Immature natural killer cell (primary cell): Measurements from ENCODE around the gene MXRA8. TPM values are rescaled to one million over a fixed set of nuclear protein-coding genes. Genes with fewer than 3 reads are reported as not detected.

Source experiments
- DNase-seq, 3 donors: peaks; one replicate each; pipeline ENCODE4 v3.0.0; 2022; ENCODE audit warnings: mixed read lengths in 1 of 3
- H3K27ac Mint-ChIP-seq, 6 donors: one replicate each; pipeline ENCODE4 v1.8.0; 2020; ENCODE audit warnings: mixed read lengths in 6 of 6, mild to moderate bottlenecking in 5 of 6, inconsistent platforms in 4 of 6, moderate library complexity in 3 of 6
- H3K27me3 Mint-ChIP-seq, 3 donors: one replicate each; pipeline ENCODE4 v1.8.0; 2020 to 2021; ENCODE audit warnings: low read depth in 3 of 3, mild to moderate bottlenecking in 3 of 3, mixed read lengths in 3 of 3, moderate library complexity in 3 of 3, inconsistent platforms in 1 of 3
- H3K36me3 Mint-ChIP-seq, 3 donors: one replicate each; pipeline ENCODE4 v1.8.0; 2020; ENCODE audit warnings: mixed read lengths in 3 of 3, inconsistent platforms in 2 of 3, mild to moderate bottlenecking in 2 of 3
- H3K4me1 Mint-ChIP-seq, 2 donors: one replicate each; pipeline ENCODE4 v1.8.0; 2020; ENCODE audit warnings: inconsistent platforms in 2 of 2, mild to moderate bottlenecking in 2 of 2, mixed read lengths in 2 of 2, moderate library complexity in 1 of 2
- H3K4me3 Mint-ChIP-seq, 5 donors: one replicate each; pipeline ENCODE4 v1.8.0; 2020; ENCODE audit warnings: mild to moderate bottlenecking in 5 of 5, mixed read lengths in 5 of 5, inconsistent platforms in 3 of 5, moderate library complexity in 3 of 5
- H3K9me3 Mint-ChIP-seq, 6 donors: one replicate each; pipeline ENCODE4 v1.8.0; 2020; ENCODE audit warnings: mild to moderate bottlenecking in 6 of 6, mixed read lengths in 6 of 6, inconsistent platforms in 4 of 6, moderate library complexity in 3 of 6
- polyA plus RNA-seq, 3 donors: library from polyadenylated mRNA; unstranded; fragments of 300-500 nt; fragmentation: Illumina TruSeq; gene quantifications; one replicate each; pipeline ENCODE4 v1.2.3, GENCODE V29; 2021

MXRA8 gene
- polyA plus RNA-seq, 3 donors from 2014 or later = not detected

DNA sequence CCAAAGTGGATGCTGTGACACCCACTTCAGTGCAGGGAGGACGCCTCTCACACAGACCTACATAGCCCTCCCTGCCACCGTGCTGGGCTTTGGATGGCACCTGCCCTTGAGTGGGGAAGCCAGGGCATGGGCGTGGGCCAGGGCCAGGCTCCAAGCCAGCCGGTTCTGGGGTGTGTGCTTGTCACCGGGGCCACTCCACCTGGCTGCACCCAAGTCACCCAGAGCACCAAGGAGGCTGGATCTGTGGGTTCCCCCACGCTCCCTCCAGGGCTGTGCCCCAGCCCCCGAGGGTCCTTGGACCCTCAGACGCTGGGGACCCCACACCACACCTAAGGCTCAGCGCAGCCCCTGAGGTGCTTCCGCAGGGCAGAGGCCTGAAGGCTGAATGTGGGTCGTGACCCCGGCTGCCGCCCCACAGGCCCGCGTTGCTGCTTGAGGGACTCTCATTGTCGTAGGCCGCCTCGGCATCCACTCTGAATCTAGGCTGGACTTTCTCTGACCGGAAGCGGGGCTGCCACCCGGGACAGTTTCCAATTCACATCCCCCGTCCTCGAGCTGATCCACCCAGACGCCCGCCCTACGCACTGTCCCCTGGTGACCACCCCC lies 1.5 kb downstream of the MXRA8 start:
- Mint-ChIP-seq H3K4me1 (peaks cover 0 to 3% of the 10 kb centered on the region in 2 donors), H3K27ac (no peak overlapping the region), H3K4me3 (no peak overlapping the region), H3K27me3 (peaks cover 5 to 8% (median 6%) of the 10 kb centered on the region in 3 donors), H3K9me3 (no peaks in the 10 kb centered on the region), H3K36me3 (no peaks in the 10 kb centered on the region)
- no peak for DNase-seq

DNA sequence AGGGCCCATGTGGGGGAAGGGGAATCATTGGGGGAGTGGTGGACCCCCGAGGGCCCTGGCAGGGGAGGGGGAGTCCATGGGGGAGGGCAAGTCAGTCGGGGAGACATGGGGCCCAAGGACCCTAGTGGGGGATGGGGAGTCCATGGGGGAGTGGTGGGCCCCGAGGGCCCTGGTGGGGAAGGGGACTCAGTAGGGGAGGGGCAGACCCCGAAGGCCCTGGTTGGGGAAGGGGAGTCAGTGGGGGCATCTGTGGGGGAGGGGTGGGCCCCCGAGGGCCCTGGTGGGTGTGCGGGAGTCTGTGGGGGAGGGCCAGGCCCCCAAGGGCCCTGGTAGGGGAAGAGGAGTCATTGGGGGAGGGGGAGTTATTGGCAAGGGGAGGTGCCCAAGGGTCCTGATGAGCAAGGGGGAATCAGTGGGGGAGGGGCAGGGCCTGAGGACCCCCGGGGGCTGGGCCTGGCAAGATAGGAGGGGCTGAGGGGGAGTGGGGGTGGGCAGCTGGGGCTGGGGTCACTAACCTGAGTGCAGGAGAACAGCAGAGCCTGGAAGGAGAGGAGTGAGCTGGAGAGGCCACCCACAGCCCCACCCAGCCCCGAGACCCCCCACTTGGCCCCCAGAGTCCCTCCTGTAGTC lies 2.1 kb downstream of the MXRA8 start:
- Mint-ChIP-seq H3K4me1 (peaks cover 0 to 3% of the 10 kb centered on the region in 2 donors), H3K4me3 (no peak overlapping the region), H3K27ac (no peak overlapping the region), H3K9me3 (no peaks in the 10 kb centered on the region), H3K36me3 (no peaks in the 10 kb centered on the region), H3K27me3 (peaks cover 5 to 8% (median 6%) of the 10 kb centered on the region in 3 donors)
- DNase-seq = no peak

DNA sequence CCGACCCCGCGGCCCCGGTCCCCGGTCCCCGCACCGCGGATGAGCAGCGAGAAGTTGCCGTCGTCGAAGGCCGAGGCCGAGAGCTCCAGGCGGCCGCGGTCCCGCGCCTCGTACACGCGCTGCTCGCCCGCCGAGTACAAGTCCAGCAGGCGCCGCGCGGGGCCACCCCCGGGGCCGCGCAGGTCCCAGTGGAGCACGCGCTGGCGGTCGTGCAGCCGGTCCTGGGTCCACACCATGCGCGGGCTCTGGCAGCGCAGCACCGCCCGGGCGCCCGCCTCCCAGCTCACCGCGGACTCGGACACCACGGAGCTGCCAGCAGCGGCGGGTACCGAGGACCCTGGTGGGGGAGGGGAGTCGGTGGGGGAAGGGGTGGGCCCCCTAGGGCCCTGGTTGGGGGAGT lies 2.9 kb downstream of the MXRA8 start:
- Mint-ChIP-seq H3K4me1 (peaks cover 0 to 3% of the 10 kb centered on the region in 2 donors), H3K36me3 (no peaks in the 10 kb centered on the region), H3K27me3 (peaks cover 5 to 6% (median 6%) of the 10 kb centered on the region in 3 donors), H3K4me3 (no peak overlapping the region), H3K27ac (no peak overlapping the region), H3K9me3 (no peaks in the 10 kb centered on the region)
- DNase-seq = peak in 1 of 3 donors; percentile 22

DNA sequence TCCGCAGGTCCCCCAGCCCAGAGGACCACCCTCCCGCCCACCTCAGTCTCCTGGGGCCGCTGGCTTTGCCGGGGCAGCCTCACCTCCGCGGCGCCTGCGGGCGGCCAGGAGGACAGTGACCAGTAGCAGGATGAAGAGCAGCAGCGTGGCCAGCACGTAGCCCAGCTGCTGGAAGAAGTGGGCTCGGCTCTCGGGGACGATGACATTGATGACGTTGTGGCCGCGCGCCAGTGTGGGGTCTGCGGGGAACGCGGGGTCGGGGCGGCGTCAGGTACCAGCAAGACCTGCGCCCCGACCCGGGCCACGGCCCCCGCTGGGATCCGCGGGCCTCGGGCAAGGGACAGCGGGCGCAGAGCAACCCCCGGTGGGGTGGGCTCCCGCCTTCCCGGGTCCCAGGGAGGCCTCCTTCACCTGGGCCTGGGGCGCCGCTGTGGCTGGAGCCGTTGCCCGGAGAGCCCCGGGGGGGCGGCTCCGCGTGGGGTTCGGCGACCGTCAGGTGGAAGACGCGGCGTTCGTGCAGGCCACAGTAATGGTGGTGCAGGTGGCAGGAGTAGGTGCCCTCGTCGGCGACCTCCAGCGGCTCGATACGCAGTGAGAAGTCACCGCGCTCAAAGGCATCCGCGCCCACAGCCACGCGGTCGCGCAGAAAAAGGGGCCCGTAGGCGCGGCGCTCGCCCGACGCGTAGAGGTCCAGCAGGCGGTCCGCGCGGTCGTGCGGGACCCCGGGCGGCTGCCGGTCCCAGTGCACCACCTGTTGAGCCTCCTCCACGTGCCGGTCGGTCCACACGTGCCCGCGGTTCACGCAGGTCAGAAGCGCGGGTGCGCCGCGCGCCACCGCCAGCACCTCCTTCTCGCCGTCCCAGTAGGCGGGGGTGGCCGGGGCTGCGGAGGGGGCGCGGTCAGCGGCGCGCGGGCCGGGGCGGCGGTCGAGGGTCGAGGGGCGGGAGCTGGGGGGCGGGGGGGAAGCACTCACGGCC lies 3.8 kb downstream of the MXRA8 start:
- H3K36me3 Mint-ChIP-seq = no peaks in the 10 kb centered on the region
- H3K9me3 Mint-ChIP-seq = no peaks in the 10 kb centered on the region
- H3K27me3 Mint-ChIP-seq = peaks cover 5 to 6% (median 6%) of the 10 kb centered on the region in 3 donors
- DNase-seq = no peak
- H3K4me1 Mint-ChIP-seq = peaks cover 0 to 3% of the 10 kb centered on the region in 2 donors
- no peak overlapping the region for H3K27ac Mint-ChIP-seq
- peak overlapping the region in 1 of 5 donors; percentile 33 for H3K4me3 Mint-ChIP-seq

DNA sequence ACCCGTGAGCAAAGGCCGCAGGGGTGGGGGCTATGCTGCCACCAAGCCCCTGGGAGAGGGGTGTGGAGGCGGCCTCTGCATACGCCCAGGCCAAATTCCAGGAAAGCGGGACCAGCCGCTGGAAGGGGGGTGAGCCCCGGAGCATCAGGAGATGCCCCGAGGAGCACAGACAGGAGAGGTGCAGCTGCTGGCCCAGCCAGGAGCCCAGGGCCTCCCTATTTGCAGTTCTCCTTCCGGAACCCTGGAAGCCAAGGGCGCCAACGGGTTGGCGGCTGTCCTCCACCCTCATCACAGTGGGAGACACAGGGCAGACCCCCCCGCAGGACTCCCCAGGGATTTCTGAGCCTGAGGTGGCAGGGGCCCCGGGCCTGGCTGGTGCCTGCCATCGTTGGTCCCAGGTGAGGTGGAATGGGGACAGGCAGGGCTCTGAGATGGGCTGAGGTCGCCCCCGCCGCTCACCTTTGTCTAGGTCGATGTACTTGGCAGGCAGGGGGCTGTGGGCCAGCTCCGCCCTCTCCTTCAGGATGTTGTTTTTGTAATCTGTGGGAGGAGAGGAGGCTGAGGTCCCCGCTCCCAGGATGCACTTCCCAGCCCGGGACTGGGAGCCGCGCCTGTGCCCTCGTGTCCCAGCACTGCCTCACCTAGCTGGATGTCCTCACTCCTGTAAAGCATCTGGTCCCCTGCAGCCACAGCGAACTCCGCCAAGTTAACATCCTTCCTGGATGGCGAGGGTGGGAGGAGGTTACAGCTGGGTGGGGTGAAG lies 4.8 kb downstream of the MXRA8 start:
- peaks cover 3 to 6% (median 4%) of the 10 kb centered on the region in 3 donors for H3K27me3 Mint-ChIP-seq
- no peaks in the 10 kb centered on the region for H3K9me3 Mint-ChIP-seq
- H3K4me1 Mint-ChIP-seq = peaks cover 0 to 3% of the 10 kb centered on the region in 2 donors
- no peak overlapping the region for H3K4me3 Mint-ChIP-seq
- H3K36me3 Mint-ChIP-seq = no peaks in the 10 kb centered on the region
- H3K27ac Mint-ChIP-seq = no peak overlapping the region
- DNase-seq = no peak

DNA sequence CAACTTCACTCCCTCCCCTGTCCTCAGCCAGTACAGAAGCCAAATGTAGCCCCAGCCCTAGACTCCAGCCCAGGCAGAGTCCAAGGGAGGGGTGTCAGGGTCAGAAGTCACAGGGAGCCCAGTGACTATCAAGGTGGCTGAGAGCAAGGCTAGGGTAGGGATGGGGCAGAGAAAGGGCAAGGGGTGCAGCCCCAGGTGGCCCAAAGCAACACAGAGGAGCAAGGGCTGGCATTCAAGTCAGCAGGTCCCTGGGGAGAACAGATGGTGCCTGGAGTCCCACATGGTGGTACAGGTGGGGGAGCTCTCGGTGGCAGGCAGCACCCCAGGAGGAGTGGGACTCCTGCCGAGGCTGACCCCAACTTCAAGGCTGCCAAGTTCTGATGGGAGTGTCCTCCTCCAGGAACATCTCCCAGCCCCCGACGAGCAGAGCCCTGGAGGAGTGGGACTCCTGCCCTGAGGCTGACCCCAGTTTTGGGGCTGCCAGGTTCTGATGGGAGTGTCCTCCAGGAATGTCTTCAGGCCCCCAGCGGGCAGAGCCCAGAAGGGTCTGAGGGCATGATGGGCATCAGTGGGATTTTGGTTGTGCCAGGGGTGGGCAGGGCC lies 5.5 kb downstream of the MXRA8 start:
- peaks cover 0 to 6% of the 10 kb centered on the region in 2 donors for H3K4me1 Mint-ChIP-seq
- peak overlapping the region in 4 of 5 donors; percentile 40 to 76 (median 58) for H3K4me3 Mint-ChIP-seq
- no peak for DNase-seq
- no peaks in the 10 kb centered on the region for H3K36me3 Mint-ChIP-seq
- H3K27me3 Mint-ChIP-seq = peaks cover 4 to 5% (median 4%) of the 10 kb centered on the region in 3 donors
- H3K9me3 Mint-ChIP-seq = no peaks in the 10 kb centered on the region
- peak overlapping the region in 1 of 6 donors; percentile 62 for H3K27ac Mint-ChIP-seq

DNA sequence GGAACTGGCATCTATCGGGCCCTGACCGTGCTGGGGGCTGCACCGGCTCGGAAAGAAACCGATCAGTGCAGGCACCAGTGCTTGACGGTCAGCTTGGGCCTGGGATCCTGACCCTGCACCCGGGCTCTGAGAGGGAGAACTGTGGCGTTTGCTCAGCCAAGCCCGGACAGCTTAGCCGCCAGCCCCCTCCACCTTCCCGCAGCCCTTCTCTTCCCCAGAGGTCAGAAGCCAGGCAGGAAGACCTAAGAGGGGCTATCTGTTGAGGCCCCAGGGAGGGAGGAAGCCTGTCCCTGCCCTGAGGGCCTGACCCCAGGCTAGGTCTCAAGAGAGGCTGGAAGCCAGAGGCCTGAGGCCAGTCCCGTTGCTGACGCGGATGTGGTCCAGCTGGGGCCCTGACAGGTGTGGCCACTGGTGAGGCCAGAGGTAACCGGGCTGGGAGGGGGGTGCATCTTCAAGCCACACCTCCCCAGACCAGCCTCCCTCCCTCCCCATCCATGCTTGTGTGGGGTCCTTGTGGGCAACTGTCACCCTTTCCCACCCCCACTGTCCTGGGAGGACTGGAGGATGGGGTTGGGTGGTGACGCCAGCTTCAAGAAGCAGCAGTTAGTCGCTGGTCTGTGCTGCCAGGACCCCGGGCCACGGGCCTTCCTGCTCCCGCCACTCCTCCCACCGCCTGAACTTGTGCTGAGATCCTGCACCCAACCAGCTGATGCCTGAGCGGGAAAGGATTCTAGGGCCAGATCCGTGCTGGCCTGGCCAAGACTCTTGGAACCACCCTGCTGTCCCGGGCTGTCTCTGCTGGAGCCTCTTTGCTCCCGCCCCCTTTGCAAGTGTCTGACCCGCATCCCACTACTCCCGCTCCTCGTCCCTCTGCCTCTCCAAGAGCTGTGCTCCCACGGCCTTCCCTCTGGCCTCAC lies 6.6 kb downstream of the MXRA8 start:
- no peak for DNase-seq
- Mint-ChIP-seq H3K36me3 (no peaks in the 10 kb centered on the region), H3K4me3 (peak overlapping the region; percentile 54 to 76 (median 62)), H3K4me1 (peaks cover 0 to 16% of the 10 kb centered on the region in 2 donors), H3K27ac (peak overlapping the region in 4 of 6 donors; percentile 45 to 83 (median 69)), H3K9me3 (no peaks in the 10 kb centered on the region), H3K27me3 (peaks cover 2 to 4% (median 3%) of the 10 kb centered on the region in 3 donors)

DNA sequence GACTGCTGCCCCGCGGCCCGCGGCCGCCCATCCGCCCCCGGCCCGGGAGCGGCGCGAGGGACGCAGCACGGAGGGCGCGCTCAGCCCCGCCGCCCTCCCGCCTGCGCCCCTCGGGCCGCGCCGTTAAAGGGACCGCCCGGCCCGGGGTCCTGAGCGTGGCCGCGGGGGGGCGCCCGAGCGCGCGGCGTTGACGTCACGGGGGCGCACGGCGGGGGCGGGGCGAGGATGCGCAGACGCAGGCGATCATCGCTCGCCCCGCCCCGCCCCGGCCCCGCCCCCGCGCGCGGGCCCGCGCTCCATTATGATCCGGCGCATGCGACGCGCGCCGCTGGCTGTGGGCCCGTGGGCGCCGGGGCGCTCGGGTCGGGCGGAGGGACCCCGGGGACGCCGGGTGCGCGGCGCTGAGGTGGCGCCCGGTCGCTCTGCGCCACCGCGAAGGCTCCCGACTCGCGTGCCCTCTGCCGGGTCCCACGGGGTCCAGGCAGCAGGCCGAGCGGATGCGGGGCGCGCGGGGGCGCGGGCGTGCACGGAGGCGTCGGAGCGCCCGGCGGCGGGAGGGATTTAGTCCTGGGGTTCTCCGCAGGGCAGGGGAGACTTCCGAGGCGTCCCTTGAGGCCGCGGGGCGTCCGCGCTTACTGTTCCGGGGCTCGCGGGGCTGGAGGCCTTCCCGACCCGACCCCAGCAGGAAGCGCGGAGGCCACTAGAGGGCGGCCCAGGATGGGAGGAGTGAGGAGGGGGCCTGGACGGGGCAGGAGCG lies 8.9 kb downstream of the MXRA8 start, which contains the start of gene DVL1:
TSS of gene DVL1 (minus strand) at position 163 of the 757 bp plus-strand sequence. CDS start 353 bp downstream, outside the sequence.
- Mint-ChIP-seq H3K4me3 (peak within 1 kb of the TSS; percentile 65 to 85 (median 71)), H3K4me1 (peaks cover 0 to 17% of the 10 kb centered on the region in 2 donors), H3K9me3 (no peaks in the 10 kb centered on the region), H3K27ac (peak within 1 kb of the TSS in 2 of 6 donors; percentile 32 to 69), H3K27me3 (peaks cover 2 to 4% (median 3%) of the 10 kb centered on the region in 3 donors), H3K36me3 (no peaks in the 10 kb centered on the region)
- DNase-seq = peak; percentile 83 to 86 (median 85)

DNA sequence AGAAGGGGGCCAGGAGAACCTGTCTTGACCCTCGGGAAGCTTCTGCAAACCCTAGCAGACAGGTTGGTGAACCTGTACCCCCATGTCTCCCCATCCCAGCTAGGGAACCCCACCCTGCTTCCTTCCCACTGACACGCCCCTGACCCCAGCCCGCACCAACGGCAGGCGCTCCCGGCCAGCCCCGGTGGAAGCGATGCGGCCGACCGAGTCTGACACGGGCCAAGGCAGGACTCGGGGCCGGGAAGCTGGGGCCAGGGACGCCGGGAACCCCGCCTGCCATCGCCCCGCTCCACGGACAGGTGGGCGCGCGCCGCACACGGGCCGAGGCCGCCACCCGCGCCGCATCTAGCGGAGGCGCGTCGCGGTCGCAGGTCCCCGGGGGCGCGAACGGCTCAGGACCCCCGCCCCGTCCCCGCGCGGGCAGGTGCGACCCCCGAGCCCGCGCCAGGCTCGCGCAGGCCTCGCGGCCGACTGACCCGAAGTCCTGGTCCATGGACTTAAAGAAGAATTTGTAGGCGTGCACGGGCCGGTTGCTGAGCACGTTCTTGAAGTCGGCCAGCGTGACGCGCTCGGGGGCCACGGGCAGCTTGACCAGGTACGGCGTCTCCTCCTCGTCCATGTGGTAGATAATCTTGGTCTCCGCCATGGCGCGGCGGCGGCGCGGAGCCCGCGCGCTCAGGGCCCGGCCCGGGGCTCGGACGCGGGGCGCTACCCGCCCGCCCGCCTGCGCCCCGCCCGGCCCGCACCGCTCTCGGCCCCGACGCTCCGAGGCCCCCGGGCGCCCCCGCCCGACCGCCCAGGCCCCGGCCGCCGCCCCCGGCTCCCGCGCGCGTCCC lies 9.7 kb downstream of the MXRA8 start:
- DNase-seq = no peak
- H3K4me3 Mint-ChIP-seq = peak overlapping the region; percentile 65 to 85 (median 71)
- no peaks in the 10 kb centered on the region for H3K9me3 Mint-ChIP-seq
- H3K27ac Mint-ChIP-seq = peak overlapping the region in 2 of 6 donors; percentile 32 to 69
- no peaks in the 10 kb centered on the region for H3K36me3 Mint-ChIP-seq
- peaks cover 2 to 4% (median 3%) of the 10 kb centered on the region in 3 donors for H3K27me3 Mint-ChIP-seq
- H3K4me1 Mint-ChIP-seq = peaks cover 0 to 15% of the 10 kb centered on the region in 2 donors

DNA sequence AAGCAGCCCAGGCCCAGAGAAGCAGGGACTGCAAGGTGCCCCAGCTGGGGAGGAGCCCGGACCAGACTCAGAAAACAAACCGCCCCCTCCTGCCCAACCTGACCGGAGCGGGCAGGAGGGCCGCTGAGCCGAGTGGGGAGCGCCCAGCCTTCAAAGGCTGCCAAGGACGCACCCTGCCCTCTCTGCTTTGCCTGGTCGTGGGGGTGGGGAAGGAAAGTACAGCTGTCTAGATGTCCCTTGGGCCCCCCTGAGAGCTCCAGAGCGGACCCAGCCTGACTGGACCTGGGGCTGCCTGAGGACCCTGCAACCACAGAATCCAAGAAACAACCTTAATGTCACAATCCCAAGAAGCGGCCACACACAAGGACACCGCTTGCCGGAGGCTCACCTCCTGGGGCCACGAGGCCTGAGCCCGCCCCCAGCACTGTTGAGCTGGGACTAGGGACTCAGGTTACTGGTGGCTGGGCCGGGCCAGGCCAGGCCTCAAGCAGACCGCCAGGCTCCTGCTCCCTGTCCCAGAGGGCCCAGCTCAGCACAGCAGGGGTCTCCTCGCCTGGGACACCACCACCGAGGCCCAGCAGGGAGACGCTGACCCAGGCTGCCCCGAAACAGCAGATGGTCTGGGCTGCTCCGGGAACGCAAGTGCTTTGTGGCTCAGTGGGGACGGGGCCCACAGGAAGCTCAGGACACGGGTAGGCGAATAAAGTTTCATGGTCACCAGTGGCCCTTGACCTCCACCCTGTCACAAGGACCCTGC lies 10.5 kb downstream of the MXRA8 start:
- peaks cover 2 to 3% (median 3%) of the 10 kb centered on the region in 3 donors for H3K27me3 Mint-ChIP-seq
- no peaks in the 10 kb centered on the region for H3K36me3 Mint-ChIP-seq
- no peaks in the 10 kb centered on the region for H3K9me3 Mint-ChIP-seq
- H3K27ac Mint-ChIP-seq = peak overlapping the region in 1 of 6 donors; percentile 25
- peaks cover 0 to 15% of the 10 kb centered on the region in 2 donors for H3K4me1 Mint-ChIP-seq
- no peak for DNase-seq
- H3K4me3 Mint-ChIP-seq = peak overlapping the region; percentile 62 to 85 (median 71)
